ENCODE results near the gene S1PR3. TPM values are rescaled to one million over a fixed set of nuclear protein-coding genes. Genes with fewer than 3 reads are reported as not detected.
A peak's percentile ranks its signal among the peaks of the same experiment; 100 is the strongest.

S1PR3 gene
- total RNA-seq, 1 donor from 2014 or later, result 18.3 TPM

- TF ChIP-seq, protein P1, sequence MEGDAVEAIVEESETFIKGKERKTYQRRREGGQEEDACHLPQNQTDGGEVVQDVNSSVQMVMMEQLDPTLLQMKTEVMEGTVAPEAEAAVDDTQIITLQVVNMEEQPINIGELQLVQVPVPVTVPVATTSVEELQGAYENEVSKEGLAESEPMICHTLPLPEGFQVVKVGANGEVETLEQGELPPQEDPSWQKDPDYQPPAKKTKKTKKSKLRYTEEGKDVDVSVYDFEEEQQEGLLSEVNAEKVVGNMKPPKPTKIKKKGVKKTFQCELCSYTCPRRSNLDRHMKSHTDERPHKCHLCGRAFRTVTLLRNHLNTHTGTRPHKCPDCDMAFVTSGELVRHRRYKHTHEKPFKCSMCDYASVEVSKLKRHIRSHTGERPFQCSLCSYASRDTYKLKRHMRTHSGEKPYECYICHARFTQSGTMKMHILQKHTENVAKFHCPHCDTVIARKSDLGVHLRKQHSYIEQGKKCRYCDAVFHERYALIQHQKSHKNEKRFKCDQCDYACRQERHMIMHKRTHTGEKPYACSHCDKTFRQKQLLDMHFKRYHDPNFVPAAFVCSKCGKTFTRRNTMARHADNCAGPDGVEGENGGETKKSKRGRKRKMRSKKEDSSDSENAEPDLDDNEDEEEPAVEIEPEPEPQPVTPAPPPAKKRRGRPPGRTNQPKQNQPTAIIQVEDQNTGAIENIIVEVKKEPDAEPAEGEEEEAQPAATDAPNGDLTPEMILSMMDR (IDR thresholded peaks at IDR 0.05; ENCODE audit: unreplicated experiment), result no peak
- no peak overlapping the region for H3K4me3 Mint-ChIP-seq (ENCODE audit: unreplicated experiment)
- H3K4me1 Mint-ChIP-seq (ENCODE audit: unreplicated experiment), result peaks cover 17% of the 10 kb centered on the region
- no peaks in the 10 kb centered on the region for H3K9me3 Mint-ChIP-seq (ENCODE audit: unreplicated experiment)
- H3K36me3 Mint-ChIP-seq (ENCODE audit: low read depth, unreplicated experiment), result peaks cover 7% of the 10 kb centered on the region
- no peak for DNase-seq (ENCODE audit: low spot score)
- no peak overlapping the region for H3K27ac Mint-ChIP-seq (ENCODE audit: unreplicated experiment)
- H3K27me3 Mint-ChIP-seq (ENCODE audit: unreplicated experiment), result peaks cover 4% of the 10 kb centered on the region
These were observed 33.5 kb downstream of the S1PR3 start for GRCh38 chr9:89024727-89025126.

DNA sequence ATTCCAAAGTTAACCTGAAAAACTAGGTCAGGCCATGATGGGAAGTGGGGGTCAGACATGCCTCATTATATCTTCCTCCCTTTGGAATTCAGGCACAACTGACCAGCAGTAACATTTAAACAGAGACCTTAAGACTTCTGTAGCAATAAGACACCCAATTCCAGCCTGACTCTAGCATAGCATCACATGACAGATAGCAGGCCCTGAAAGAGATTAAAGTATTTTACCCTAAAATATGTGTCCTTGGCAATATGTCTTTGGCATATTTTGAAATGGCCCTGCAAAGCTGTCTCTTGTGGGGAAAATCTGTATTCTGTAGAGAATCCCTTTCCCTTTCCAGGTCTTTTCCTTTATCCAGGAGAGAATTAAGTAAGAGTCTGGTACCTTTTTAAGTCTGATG, 34.3 kb downstream of the S1PR3 start:
- Mint-ChIP-seq H3K4me3 (ENCODE audit: unreplicated experiment) (no peak overlapping the region), H3K36me3 (ENCODE audit: low read depth, unreplicated experiment) (peaks cover 7% of the 10 kb centered on the region), H3K27me3 (ENCODE audit: unreplicated experiment) (peaks cover 4% of the 10 kb centered on the region), H3K4me1 (ENCODE audit: unreplicated experiment) (peaks cover 17% of the 10 kb centered on the region), H3K9me3 (ENCODE audit: unreplicated experiment) (no peaks in the 10 kb centered on the region), H3K27ac (ENCODE audit: unreplicated experiment) (no peak overlapping the region)
- DNase-seq (ENCODE audit: low spot score), result no peak
- TF ChIP-seq, protein P1 (IDR thresholded peaks at IDR 0.05; ENCODE audit: unreplicated experiment), result no peak

DNA sequence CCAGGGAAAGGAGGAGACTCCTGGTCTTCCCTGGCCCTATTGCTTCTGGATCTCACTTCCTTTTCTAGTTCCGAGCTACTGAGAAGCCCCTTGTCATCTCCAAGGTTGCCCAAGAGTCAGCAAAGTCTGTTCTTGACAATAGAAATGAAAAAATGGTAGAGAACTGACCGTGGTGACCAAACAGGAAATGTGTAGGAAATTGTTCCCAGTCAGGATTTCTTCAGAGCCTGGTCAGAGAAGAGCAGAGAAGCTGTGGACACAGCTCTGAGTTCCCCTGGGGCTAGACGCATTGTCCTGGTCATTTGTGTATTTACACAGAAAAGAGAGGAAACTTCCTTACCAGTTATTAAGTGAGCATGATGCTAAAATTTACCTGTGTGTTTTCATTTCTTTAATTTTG, 35.6 kb downstream of the S1PR3 start:
- peaks cover 11% of the 10 kb centered on the region for H3K4me1 Mint-ChIP-seq (ENCODE audit: unreplicated experiment)
- H3K9me3 Mint-ChIP-seq (ENCODE audit: unreplicated experiment), result no peaks in the 10 kb centered on the region
- no peak for DNase-seq (ENCODE audit: low spot score)
- TF ChIP-seq, protein P1 (IDR thresholded peaks at IDR 0.05; ENCODE audit: unreplicated experiment), result no peak
- no peak overlapping the region for H3K4me3 Mint-ChIP-seq (ENCODE audit: unreplicated experiment)
- H3K27ac Mint-ChIP-seq (ENCODE audit: unreplicated experiment), result peak overlapping the region; percentile 78
- H3K36me3 Mint-ChIP-seq (ENCODE audit: low read depth, unreplicated experiment), result peaks cover 12% of the 10 kb centered on the region
- H3K27me3 Mint-ChIP-seq (ENCODE audit: unreplicated experiment), result peaks cover 4% of the 10 kb centered on the region

- H3K27me3 Mint-ChIP-seq (ENCODE audit: unreplicated experiment), result peaks cover 4% of the 10 kb centered on the region
- H3K36me3 Mint-ChIP-seq (ENCODE audit: low read depth, unreplicated experiment), result peaks cover 12% of the 10 kb centered on the region
- no peak for DNase-seq (ENCODE audit: low spot score)
- no peaks in the 10 kb centered on the region for H3K9me3 Mint-ChIP-seq (ENCODE audit: unreplicated experiment)
- no peak overlapping the region for H3K27ac Mint-ChIP-seq (ENCODE audit: unreplicated experiment)
- H3K4me3 Mint-ChIP-seq (ENCODE audit: unreplicated experiment), result no peak overlapping the region
- TF ChIP-seq, protein P1 (IDR thresholded peaks at IDR 0.05; ENCODE audit: unreplicated experiment), result no peak
- peaks cover 5% of the 10 kb centered on the region for H3K4me1 Mint-ChIP-seq (ENCODE audit: unreplicated experiment)
These were observed 38.5 kb downstream of the S1PR3 start for GRCh38 chr9:89029788-89030187.

DNA sequence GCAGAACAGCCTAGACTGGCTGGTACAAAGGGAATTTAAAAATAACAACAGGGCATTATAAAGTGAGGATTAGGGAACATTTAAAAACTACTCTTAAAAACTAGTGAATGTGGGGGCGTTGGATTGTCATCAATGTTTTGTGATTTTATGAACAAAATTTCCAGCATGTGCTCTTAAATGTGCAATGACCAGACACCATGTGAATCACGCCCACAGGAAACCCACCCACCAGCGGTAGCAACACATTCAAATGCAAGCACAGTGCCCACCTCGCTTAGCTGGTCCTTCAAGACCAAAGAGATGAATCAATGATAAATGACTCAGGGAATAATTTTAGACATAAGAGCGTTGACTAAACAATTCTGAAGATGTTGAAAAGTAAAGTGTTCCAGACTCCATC, 40.9 kb downstream of the S1PR3 start:
- DNase-seq (ENCODE audit: low spot score), result no peak
- Mint-ChIP-seq H3K36me3 (ENCODE audit: low read depth, unreplicated experiment) (peaks cover 6% of the 10 kb centered on the region), H3K4me1 (ENCODE audit: unreplicated experiment) (peaks cover under 1% of the 10 kb centered on the region), H3K27me3 (ENCODE audit: unreplicated experiment) (peaks cover 2% of the 10 kb centered on the region), H3K4me3 (ENCODE audit: unreplicated experiment) (no peak overlapping the region), H3K27ac (ENCODE audit: unreplicated experiment) (no peak overlapping the region), H3K9me3 (ENCODE audit: unreplicated experiment) (no peaks in the 10 kb centered on the region)
- TF ChIP-seq, protein P1 (IDR thresholded peaks at IDR 0.05; ENCODE audit: unreplicated experiment), result no peak

Measured in endothelial cell (in vitro differentiated cells).